Stomach (tissue), 4 donors: ENCODE results near the gene ZCCHC7.

ENCODE experiments used
- CTCF ChIP-seq, 7 experiments: fragments of 450-650 bp in 4 of 7; fragments of 200-600 bp in 3 of 7; sonication (generic) in 3 of 7; IDR thresholded peaks; one replicate each; pipeline ENCODE4 v1.5.1; 2016 to 2019; ENCODE audit warnings: antibody characterized with exemption in 7 of 7, control low read depth in 2 of 7, mild to moderate bottlenecking in 1 of 7
- POLR2A ChIP-seq, 4 donors: fragments of 450-650 bp; IDR thresholded peaks; one replicate each; pipeline ENCODE4 v1.6.1; 2016; ENCODE audit warnings: antibody characterized with exemption in 4 of 4, control low read depth in 2 of 4, mild to moderate bottlenecking in 1 of 4, moderate library complexity in 1 of 4
- POLR2AphosphoS5 ChIP-seq, 3 donors: sonication (generic); formaldehyde crosslinking; IDR thresholded peaks; one replicate each; pipeline ENCODE4 v1.6.1; 2016; ENCODE audit warnings: antibody characterized with exemption in 3 of 3

GRCh38 chr9:37333288-37333687 is 212.9 kb downstream of the ZCCHC7 start:
- no peak for TF ChIP-seq POLR2AphosphoS5 (IDR thresholded peaks at IDR 0.05)
- no peak for TF ChIP-seq POLR2A (IDR thresholded peaks at IDR 0.05)
- peak in 1 of 7 experiments; percentile 8 for TF ChIP-seq CTCF (IDR thresholded peaks at IDR 0.05)
